Measurements from ENCODE around the gene BRWD1.

DNA sequence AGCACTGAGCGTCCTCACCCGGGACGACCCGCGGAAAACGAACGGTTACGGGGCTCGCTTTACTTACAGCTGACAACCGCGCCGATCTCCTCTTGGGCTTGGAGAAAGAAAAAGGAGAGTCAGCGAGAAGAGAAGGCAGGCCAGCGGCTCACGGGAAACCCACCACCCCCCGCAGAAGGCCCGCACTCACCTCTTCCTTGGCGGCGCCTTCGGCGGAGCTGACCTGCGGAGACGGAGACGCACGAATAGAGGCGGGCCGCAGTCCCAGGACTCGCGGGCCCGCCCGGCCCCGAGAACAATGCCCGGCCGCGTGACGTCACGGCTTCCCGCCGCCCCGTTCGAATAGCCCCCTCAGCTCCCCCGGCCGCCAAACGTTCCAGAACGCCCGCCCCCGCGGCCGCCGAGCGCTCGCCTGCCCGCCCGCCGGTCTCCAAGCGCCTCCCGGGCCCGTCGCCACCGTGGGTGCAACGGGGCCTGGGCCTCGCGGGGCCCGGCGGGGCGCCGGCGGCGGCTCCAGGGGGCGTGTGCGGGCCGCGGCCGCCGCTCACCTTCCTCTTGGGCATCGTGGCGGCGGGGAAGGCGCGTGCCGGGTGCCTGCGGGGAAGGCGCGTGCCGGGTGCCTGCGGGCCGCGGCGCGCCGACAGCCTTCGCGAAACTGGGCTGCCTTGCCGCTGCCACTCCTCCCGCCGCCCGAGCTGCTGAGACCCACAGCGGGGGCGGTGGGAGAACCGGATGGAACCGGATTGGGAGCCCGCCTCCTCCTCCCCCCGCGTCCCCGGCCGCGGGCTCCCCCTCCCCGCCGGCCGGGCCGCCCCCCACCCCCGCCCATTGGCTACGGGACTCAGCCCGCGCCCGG is 35.2 kb upstream of the BRWD1 start, which contains the start of gene HMGN1:
- TF ChIP-seq, protein P1, sequence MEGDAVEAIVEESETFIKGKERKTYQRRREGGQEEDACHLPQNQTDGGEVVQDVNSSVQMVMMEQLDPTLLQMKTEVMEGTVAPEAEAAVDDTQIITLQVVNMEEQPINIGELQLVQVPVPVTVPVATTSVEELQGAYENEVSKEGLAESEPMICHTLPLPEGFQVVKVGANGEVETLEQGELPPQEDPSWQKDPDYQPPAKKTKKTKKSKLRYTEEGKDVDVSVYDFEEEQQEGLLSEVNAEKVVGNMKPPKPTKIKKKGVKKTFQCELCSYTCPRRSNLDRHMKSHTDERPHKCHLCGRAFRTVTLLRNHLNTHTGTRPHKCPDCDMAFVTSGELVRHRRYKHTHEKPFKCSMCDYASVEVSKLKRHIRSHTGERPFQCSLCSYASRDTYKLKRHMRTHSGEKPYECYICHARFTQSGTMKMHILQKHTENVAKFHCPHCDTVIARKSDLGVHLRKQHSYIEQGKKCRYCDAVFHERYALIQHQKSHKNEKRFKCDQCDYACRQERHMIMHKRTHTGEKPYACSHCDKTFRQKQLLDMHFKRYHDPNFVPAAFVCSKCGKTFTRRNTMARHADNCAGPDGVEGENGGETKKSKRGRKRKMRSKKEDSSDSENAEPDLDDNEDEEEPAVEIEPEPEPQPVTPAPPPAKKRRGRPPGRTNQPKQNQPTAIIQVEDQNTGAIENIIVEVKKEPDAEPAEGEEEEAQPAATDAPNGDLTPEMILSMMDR (IDR thresholded peaks at IDR 0.05): peak in 1 of 6 experiments; percentile 21
- TF ChIP-seq POLR2A (IDR thresholded peaks at IDR 0.05): peak; percentile 43 to 65
